ENCODE results near the gene PHYH.

DNA sequence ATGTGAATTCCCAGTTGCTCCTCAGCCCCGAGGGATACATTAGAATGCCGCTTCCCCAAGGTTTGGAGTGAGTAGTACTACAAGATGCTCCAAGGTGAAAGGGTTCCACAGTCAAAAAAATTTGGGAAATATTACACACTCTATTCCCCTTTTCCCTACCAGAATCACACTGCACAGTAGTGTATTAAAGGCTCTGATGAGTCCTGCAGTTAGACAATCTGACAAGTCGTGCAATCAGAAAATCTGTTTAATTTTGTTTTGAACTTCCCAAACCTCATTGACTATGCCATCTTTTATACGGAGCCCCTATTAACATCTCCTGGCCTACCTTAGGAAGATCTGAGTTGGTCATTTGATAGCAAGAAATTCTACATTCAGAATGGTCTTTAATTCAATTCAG lies 52.1 kb downstream of the PHYH start:
- TF ChIP-seq, protein P1, sequence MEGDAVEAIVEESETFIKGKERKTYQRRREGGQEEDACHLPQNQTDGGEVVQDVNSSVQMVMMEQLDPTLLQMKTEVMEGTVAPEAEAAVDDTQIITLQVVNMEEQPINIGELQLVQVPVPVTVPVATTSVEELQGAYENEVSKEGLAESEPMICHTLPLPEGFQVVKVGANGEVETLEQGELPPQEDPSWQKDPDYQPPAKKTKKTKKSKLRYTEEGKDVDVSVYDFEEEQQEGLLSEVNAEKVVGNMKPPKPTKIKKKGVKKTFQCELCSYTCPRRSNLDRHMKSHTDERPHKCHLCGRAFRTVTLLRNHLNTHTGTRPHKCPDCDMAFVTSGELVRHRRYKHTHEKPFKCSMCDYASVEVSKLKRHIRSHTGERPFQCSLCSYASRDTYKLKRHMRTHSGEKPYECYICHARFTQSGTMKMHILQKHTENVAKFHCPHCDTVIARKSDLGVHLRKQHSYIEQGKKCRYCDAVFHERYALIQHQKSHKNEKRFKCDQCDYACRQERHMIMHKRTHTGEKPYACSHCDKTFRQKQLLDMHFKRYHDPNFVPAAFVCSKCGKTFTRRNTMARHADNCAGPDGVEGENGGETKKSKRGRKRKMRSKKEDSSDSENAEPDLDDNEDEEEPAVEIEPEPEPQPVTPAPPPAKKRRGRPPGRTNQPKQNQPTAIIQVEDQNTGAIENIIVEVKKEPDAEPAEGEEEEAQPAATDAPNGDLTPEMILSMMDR (IDR thresholded peaks at IDR 0.05), result no peak
- TF ChIP-seq POLR2A (IDR thresholded peaks at IDR 0.05), result no peak
- no peak for TF ChIP-seq EP300 (IDR thresholded peaks at IDR 0.05)

All from sigmoid colon (tissue), 4 donors.